ENCODE data around the gene CRYBG3.

DNA sequence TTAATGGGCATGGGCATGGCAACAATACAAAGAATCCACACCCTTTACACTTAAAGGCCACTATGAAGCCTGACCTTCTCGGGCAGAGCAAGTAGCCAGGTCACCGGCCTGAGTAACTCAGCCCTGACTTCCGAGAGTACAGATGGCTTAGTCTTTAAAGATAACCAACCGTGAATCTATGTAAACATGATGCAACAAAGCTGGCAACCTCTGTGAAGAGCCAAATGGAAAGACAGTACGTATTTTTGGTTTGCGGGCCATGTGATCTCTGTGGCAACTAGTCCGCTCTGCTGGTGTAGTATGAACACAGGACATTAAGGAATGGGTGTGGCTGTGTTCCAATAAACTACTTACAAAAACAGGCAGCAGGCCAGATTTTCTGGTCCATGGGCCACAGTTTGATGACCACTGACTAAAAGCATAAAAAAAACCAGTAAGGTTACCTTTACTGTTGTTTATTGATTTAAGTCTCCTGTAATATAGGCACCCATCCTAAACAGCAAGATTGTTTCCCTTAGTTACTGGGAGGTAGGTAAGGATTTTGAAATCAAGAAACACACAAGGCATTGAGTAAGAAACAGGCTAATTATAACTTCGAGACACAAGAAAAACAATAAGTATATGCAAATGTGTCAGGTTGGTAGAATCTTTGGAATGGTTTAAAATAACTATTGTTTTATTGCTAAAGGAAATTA lies 136.0 kb downstream of the CRYBG3 start:
- TF ChIP-seq, protein P1, sequence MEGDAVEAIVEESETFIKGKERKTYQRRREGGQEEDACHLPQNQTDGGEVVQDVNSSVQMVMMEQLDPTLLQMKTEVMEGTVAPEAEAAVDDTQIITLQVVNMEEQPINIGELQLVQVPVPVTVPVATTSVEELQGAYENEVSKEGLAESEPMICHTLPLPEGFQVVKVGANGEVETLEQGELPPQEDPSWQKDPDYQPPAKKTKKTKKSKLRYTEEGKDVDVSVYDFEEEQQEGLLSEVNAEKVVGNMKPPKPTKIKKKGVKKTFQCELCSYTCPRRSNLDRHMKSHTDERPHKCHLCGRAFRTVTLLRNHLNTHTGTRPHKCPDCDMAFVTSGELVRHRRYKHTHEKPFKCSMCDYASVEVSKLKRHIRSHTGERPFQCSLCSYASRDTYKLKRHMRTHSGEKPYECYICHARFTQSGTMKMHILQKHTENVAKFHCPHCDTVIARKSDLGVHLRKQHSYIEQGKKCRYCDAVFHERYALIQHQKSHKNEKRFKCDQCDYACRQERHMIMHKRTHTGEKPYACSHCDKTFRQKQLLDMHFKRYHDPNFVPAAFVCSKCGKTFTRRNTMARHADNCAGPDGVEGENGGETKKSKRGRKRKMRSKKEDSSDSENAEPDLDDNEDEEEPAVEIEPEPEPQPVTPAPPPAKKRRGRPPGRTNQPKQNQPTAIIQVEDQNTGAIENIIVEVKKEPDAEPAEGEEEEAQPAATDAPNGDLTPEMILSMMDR (IDR thresholded peaks at IDR 0.05): no peak
- TF ChIP-seq POLR2A (IDR thresholded peaks at IDR 0.05) (no peak), EP300 (IDR thresholded peaks at IDR 0.05) (no peak)

Data from ovary (tissue), 3 donors.